GM18502 (cell line): ENCODE results near the gene AKR1C8.
"Not testable (repeated sequence)": the region's sequence is repeated elsewhere in the genome, so short reads cannot be mapped to it uniquely, and the experiment has no call there.

Source experiments
- ATAC-seq: cut with Tn5 transposase; IDR thresholded peaks from one replicate; pipeline ENCODE4 v1.9.1; 2021; ENCODE audit warnings: mild to moderate bottlenecking; ENCODE audit not compliant: unreplicated experiment, poor library complexity

The AKR1C8 gene

DNA sequence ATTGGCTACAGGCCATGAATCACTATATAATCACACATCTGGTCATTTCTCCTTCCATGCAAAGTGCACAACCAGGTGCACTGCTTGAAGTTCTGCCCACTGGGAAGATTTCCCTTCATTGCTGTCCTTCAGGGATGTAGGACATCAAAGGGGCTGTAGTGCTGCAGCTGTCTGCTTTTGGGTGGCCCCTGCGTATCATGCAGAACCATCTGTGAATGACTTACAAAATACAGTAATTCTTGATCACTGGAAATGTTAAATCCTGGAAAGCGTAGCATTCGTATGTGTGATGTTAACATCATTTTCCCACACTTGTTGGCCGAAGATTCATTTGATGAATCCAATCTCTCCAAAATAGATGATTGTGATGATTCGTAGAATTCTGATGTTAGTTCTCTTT is 68.3 kb downstream of the AKR1C8 start:
- ATAC-seq = no peak

DNA sequence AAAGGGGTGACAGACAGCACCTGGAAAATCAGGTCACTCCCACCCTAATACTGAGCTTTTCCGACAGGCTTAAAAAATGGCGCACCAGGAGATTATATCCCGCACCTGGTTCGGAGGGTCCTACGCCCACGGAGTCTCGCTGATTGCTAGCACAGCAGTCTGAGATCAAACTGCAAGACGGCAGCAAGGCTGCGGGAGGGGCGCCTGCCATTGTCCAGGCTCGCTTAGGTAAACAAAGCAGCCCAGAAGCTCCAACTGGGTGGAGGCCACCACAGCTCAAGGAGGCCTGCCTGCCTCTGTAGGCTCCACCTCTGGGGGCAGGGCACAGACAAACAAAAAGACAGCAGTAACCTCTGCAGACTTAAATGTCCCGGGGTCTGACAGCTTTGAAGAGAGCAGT is 75.1 kb downstream of the AKR1C8 start:
- not testable (repeated sequence) for ATAC-seq

DNA sequence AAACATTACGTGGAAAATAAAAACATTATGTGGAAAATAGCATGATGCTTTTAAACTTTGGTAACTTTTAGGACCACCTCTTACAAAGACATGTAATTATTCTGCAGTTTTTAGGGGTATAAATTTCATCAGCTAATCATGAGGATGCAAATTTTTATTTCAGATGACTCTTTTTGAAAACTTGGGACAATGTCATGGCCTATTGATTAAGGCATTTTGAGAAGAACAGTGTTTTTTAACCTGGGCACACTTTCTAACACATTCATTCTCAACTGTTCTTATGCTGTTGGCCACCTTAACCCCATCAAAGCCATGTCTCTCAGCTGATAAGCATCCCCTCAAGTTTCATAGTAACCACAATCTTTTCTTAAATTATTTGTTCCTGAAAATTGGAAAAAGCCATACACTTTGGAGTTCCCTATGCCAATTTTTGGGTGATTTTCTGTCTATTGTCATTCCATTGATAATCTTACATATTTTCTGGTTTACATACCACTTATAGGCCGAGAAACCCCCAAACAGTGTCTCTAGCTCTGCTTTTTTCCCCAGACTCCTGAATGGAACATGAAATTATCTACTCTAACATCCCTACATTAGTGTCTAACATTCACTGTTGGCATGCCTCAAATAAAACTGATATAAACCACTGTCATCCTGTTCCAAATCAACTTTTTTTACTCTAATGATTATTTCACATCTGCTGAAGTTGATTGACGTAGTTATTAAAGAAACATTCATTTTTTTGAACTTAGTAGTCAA is 76.1 kb downstream of the AKR1C8 start:
- no peak for ATAC-seq

- no peak for ATAC-seq
Measured at GRCh38 chr10:5107860-5108526, 77.0 kb downstream of the AKR1C8 start.

- no peak for ATAC-seq
Measured at GRCh38 chr10:5106553-5106952, 78.4 kb downstream of the AKR1C8 start.

DNA sequence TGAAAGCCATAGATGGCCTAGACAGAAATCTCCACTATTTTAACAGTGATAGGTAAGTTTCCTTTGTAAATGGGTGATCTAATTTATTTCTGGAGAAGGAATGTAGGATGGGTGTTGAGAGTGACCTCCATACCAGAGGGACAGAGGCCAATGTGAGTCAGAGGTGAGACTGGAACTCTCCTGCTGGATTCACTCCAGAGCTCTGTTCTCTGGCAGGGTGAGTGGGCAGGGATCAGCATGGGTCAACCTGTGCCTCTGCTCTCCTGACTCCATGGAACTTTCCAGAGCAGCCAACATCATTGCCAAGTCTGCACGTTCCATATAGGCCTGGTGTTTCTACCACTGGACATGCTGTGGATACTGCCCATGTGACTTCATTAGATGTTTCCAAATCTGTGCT is 79.3 kb downstream of the AKR1C8 start:
- ATAC-seq = no peak
